Measurements from ENCODE around the gene EBI3.

DNA sequence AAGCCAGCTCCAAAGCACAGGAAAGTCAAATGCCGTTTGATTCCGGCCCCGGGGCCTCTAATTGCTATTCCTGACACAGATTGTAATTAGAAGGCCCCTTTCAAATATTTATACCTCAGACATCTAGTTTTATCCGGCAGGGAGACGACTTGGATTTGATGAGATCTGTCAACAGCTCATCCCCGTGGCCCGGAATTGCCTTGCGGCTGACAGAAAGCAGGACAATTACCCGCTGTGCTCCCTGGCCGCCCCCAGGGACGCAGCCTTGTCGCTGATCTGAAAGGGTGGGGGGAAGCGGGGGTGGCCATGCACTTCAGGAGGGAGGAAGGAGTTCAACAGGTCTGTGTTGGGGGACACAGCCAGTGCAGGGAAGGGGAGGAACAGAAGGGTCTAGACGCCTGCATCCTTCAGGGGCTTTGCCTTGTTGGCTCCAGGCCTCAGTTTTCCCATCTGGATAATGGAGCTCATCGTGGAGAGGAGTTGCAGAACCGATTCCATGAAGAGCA, 47.9 kb downstream of the EBI3 start:
- TF ChIP-seq, protein P1, sequence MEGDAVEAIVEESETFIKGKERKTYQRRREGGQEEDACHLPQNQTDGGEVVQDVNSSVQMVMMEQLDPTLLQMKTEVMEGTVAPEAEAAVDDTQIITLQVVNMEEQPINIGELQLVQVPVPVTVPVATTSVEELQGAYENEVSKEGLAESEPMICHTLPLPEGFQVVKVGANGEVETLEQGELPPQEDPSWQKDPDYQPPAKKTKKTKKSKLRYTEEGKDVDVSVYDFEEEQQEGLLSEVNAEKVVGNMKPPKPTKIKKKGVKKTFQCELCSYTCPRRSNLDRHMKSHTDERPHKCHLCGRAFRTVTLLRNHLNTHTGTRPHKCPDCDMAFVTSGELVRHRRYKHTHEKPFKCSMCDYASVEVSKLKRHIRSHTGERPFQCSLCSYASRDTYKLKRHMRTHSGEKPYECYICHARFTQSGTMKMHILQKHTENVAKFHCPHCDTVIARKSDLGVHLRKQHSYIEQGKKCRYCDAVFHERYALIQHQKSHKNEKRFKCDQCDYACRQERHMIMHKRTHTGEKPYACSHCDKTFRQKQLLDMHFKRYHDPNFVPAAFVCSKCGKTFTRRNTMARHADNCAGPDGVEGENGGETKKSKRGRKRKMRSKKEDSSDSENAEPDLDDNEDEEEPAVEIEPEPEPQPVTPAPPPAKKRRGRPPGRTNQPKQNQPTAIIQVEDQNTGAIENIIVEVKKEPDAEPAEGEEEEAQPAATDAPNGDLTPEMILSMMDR (IDR thresholded peaks at IDR 0.05 in 8 of 11, conservative IDR thresholded peaks at IDR 0.05 in 3 of 11), result no peak
- TF ChIP-seq POLR2A (IDR thresholded peaks at IDR 0.05), result no peak

Measured in spleen (tissue), 7 donors.